CD4-positive, alpha-beta T cell treated with Interleukin-21 for 1 hour (primary cell): ENCODE results near the gene FHOD3.

Source experiments
- DNase-seq: peaks from one replicate; pipeline ENCODE4 v3.0.0-alpha.2; 2020

The FHOD3 gene

GRCh38 chr18:36769611-36770314, 472.2 kb downstream of the FHOD3 start:
- DNase-seq: no peak

GRCh38 chr18:36770315-36770946, 472.9 kb downstream of the FHOD3 start:
- DNase-seq: no peak

- no peak for DNase-seq
Observed at GRCh38 chr18:36771245-36771644, 473.7 kb downstream of the FHOD3 start.

GRCh38 chr18:36772241-36772723, 474.8 kb downstream of the FHOD3 start:
- no peak for DNase-seq

GRCh38 chr18:36775396-36775795, 477.9 kb downstream of the FHOD3 start:
- no peak for DNase-seq

GRCh38 chr18:36776650-36777049, 479.1 kb downstream of the FHOD3 start:
- DNase-seq: no peak

GRCh38 chr18:36777566-36777965, 480.1 kb downstream of the FHOD3 start:
- DNase-seq: no peak

- no peak for DNase-seq
Observed at GRCh38 chr18:36780748-36781147, 483.2 kb downstream of the FHOD3 start.

- no peak for DNase-seq
Observed at GRCh38 chr18:36782710-36783109, 485.2 kb downstream of the FHOD3 start.

- DNase-seq: no peak
Observed at GRCh38 chr18:36783792-36784191, 486.3 kb downstream of the FHOD3 start.

- no peak for DNase-seq
Observed at GRCh38 chr18:36786686-36787085, 489.2 kb downstream of the FHOD3 start.

GRCh38 chr18:36792634-36793283, 495.2 kb downstream of the FHOD3 start:
- no peak for DNase-seq

- DNase-seq: no peak
Observed at GRCh38 chr18:36798738-36799473, 501.4 kb downstream of the FHOD3 start.

- no peak for DNase-seq
Observed at GRCh38 chr18:36805105-36805504, 507.6 kb downstream of the FHOD3 start.

GRCh38 chr18:36808681-36809080, 511.2 kb downstream of the FHOD3 start:
- DNase-seq: no peak

GRCh38 chr18:36809590-36810381, 512.3 kb downstream of the FHOD3 start:
- DNase-seq: peak; percentile 73

- no peak for DNase-seq
Observed at GRCh38 chr18:36811430-36811829, 513.9 kb downstream of the FHOD3 start.

- DNase-seq: no peak
Observed at GRCh38 chr18:36811955-36812354, 514.4 kb downstream of the FHOD3 start.

GRCh38 chr18:36812678-36813077, 515.2 kb downstream of the FHOD3 start:
- no peak for DNase-seq

- no peak for DNase-seq
Observed at GRCh38 chr18:36813101-36813775, 515.7 kb downstream of the FHOD3 start.

- no peak for DNase-seq
Observed at GRCh38 chr18:36813824-36814223, 516.3 kb downstream of the FHOD3 start.

- no peak for DNase-seq
Observed at GRCh38 chr18:36814994-36815393, 517.5 kb downstream of the FHOD3 start.
